Karpas-422 (cell line): ENCODE measurements around the gene CACNA1I. TPM values are rescaled to one million over a fixed set of nuclear protein-coding genes. Genes with fewer than 3 reads are reported as not detected.

Experiments
- DNase-seq: peaks from one replicate; pipeline ENCODE4 v3.0.0-alpha.2; 2015
- H2AFZ ChIP-seq: fragments of 200-600 bp; sonication (generic); 2 replicates; pipeline ENCODE4 v1.6.1; 2014; ENCODE audit warnings: antibody characterized with exemption, low read length, mixed read lengths
- H3K27ac ChIP-seq: fragments of 200-600 bp; sonication (generic); 2 replicates; pipeline ENCODE4 v1.5.1; 2014; ENCODE audit warnings: mild to moderate bottlenecking, low read length, moderate library complexity
- H3K27me3 ChIP-seq: fragments of 200-600 bp; sonication (generic); 2 replicates; pipeline ENCODE4 v1.6.1; 2014; ENCODE audit warnings: low read length, mixed read lengths
- H3K36me3 ChIP-seq: fragments of 200-600 bp; sonication (generic); 2 replicates; pipeline ENCODE4 v1.6.1; 2014; ENCODE audit warnings: low read length, mixed read lengths; ENCODE audit not compliant: insufficient read depth
- H3K4me1 ChIP-seq: fragments of 200-600 bp; sonication (generic); 2 replicates; pipeline ENCODE4 v1.6.1; 2014; ENCODE audit warnings: mild to moderate bottlenecking, low read length, mixed read lengths
- H3K4me2 ChIP-seq: fragments of 200-600 bp; sonication (generic); 2 replicates; pipeline ENCODE4 v1.6.1; 2014; ENCODE audit warnings: low read length, low read depth, mild to moderate bottlenecking; ENCODE audit not compliant: poor library complexity, severe bottlenecking
- H3K4me3 ChIP-seq: fragments of 200-600 bp; sonication (generic); 2 replicates; pipeline ENCODE4 v1.5.1; 2014; ENCODE audit warnings: mild to moderate bottlenecking, antibody characterized with exemption, low read length, mixed read lengths
- H3K79me2 ChIP-seq: fragments of 200-600 bp; sonication (generic); 2 replicates; pipeline ENCODE4 v1.6.1; 2014; ENCODE audit warnings: mild to moderate bottlenecking, low read length, mixed read lengths
- H3K9ac ChIP-seq: fragments of 200-600 bp; sonication (generic); 2 replicates; pipeline ENCODE4 v1.6.0; 2014; ENCODE audit warnings: low read length
- H3K9me2 ChIP-seq: fragments of 200-600 bp; sonication (generic), shearing (Covaris generic); replicated peaks from 2 replicates; pipeline ENCODE4 v1.6.0; 2014; ENCODE audit warnings: mild to moderate bottlenecking, low read length, moderate library complexity; ENCODE audit not compliant: insufficient read depth
- H3K9me3 ChIP-seq: fragments of 300-700, 200-600 bp; sonication (generic); 2 replicates; pipeline ENCODE4 v1.6.1; 2014; ENCODE audit warnings: low read length, mixed read lengths
- H4K20me1 ChIP-seq: fragments of 200-600 bp; sonication (generic); 2 replicates; pipeline ENCODE4 v1.6.1; 2014; ENCODE audit warnings: mild to moderate bottlenecking, antibody characterized with exemption, low read length, low read depth; ENCODE audit not compliant: insufficient read depth
- total RNA-seq: library from RNA; depleted of rRNA; stranded (reverse); fragments of >200 nt; shearing (Covaris generic); gene quantifications from 2 replicates; pipeline ENCODE4 v1.2.3, GENCODE V29; 2014; ENCODE audit warnings: low replicate concordance

Gene CACNA1I
- total RNA-seq, 1 experiment from 2014 or later, result not detected

- no peak for DNase-seq
- H3K27me3 ChIP-seq, result no peaks in the 10 kb centered on the region
- no peaks in the 10 kb centered on the region for H3K9me3 ChIP-seq
Observed at GRCh38 chr22:39679652-39680051, 109.1 kb downstream of the CACNA1I start.

DNA sequence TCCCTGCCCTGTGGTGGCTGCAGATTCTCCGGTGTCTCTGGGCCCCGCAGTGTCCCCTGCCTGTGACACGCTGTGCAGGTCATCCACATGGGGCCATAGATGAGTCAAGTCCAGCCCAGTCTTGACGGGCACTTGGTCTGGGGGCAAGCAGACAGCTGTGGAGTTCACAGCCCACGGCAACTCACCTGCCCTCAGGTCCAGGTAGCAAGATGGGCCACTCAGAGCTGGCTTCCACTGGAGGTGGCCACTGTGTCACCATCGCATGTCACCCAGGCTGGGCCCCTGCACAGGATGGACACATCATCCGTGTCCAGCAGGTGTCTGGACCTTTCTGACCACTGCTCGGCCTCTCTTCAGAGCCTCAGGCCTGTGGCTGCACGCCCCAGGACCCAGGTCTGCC is 109.9 kb downstream of the CACNA1I start:
- no peaks in the 10 kb centered on the region for H3K4me1 ChIP-seq

More at GRCh38 chr22:39679652-39680051, 109.1 kb downstream of the CACNA1I start:
- H3K9me2 ChIP-seq, result no peaks in the 10 kb centered on the region
- no peak overlapping the region for H3K4me2 ChIP-seq
- H3K9ac ChIP-seq, result no peak overlapping the region
- H3K4me1 ChIP-seq, result no peaks in the 10 kb centered on the region
- no peaks in the 10 kb centered on the region for H3K79me2 ChIP-seq
- no peaks in the 10 kb centered on the region for H3K36me3 ChIP-seq
- H3K27ac ChIP-seq, result no peak overlapping the region
- no peak overlapping the region for H3K4me3 ChIP-seq
- H4K20me1 ChIP-seq, result no peaks in the 10 kb centered on the region
- H2AFZ ChIP-seq, result no peak overlapping the region

GRCh38 chr22:39681038-39681861 is 110.7 kb downstream of the CACNA1I start:
- no peaks in the 10 kb centered on the region for H3K9me2 ChIP-seq
- H3K36me3 ChIP-seq, result no peaks in the 10 kb centered on the region
- H2AFZ ChIP-seq, result no peak overlapping the region
- no peaks in the 10 kb centered on the region for H3K9me3 ChIP-seq
- H3K9ac ChIP-seq, result no peak overlapping the region
- H4K20me1 ChIP-seq, result no peaks in the 10 kb centered on the region
- no peaks in the 10 kb centered on the region for H3K27me3 ChIP-seq
- DNase-seq, result no peak
- no peak overlapping the region for H3K4me3 ChIP-seq
- H3K79me2 ChIP-seq, result no peaks in the 10 kb centered on the region
- H3K4me2 ChIP-seq, result no peak overlapping the region
- no peaks in the 10 kb centered on the region for H3K4me1 ChIP-seq
- H3K27ac ChIP-seq, result no peak overlapping the region

More for the DNA sequence above, 109.9 kb downstream of the CACNA1I start:
- H3K4me3 ChIP-seq, result no peak overlapping the region
- no peaks in the 10 kb centered on the region for H3K79me2 ChIP-seq
- no peak overlapping the region for H3K9ac ChIP-seq
- H3K9me3 ChIP-seq, result no peaks in the 10 kb centered on the region
- H4K20me1 ChIP-seq, result no peaks in the 10 kb centered on the region
- DNase-seq, result no peak
- no peaks in the 10 kb centered on the region for H3K27me3 ChIP-seq
- H3K36me3 ChIP-seq, result no peaks in the 10 kb centered on the region
- H3K4me2 ChIP-seq, result no peak overlapping the region
- H2AFZ ChIP-seq, result no peak overlapping the region
- H3K27ac ChIP-seq, result no peak overlapping the region
- H3K9me2 ChIP-seq, result no peaks in the 10 kb centered on the region

GRCh38 chr22:39682994-39683393 is 112.4 kb downstream of the CACNA1I start:
- no peaks in the 10 kb centered on the region for H3K4me1 ChIP-seq
- no peaks in the 10 kb centered on the region for H3K9me3 ChIP-seq
- peaks cover 3% of the 10 kb centered on the region; the same call in 1 of the 2 replicates for H4K20me1 ChIP-seq
- H3K9me2 ChIP-seq, result no peaks in the 10 kb centered on the region
- DNase-seq, result no peak
- no peaks in the 10 kb centered on the region for H3K36me3 ChIP-seq
- no peak overlapping the region for H3K9ac ChIP-seq
- no peak overlapping the region for H2AFZ ChIP-seq
- H3K4me3 ChIP-seq, result no peak overlapping the region
- no peaks in the 10 kb centered on the region for H3K79me2 ChIP-seq
- no peak overlapping the region for H3K27ac ChIP-seq
- no peak overlapping the region for H3K4me2 ChIP-seq
- no peaks in the 10 kb centered on the region for H3K27me3 ChIP-seq

- Histone ChIP-seq H3K36me3 (no peaks in the 10 kb centered on the region), H3K4me3 (no peak overlapping the region), H3K4me2 (no peak overlapping the region), H3K27ac (no peak overlapping the region), H3K79me2 (no peaks in the 10 kb centered on the region), H3K4me1 (no peaks in the 10 kb centered on the region), H3K27me3 (no peaks in the 10 kb centered on the region), H4K20me1 (peaks cover 3% of the 10 kb centered on the region; the same call in 1 of the 2 replicates), H2AFZ (no peak overlapping the region), H3K9ac (no peak overlapping the region), H3K9me2 (no peaks in the 10 kb centered on the region), H3K9me3 (no peaks in the 10 kb centered on the region)
- no peak for DNase-seq
Observed at GRCh38 chr22:39683639-39684038, 113.1 kb downstream of the CACNA1I start.

- H3K79me2 ChIP-seq, result no peaks in the 10 kb centered on the region
- DNase-seq, result no peak
- no peaks in the 10 kb centered on the region for H3K36me3 ChIP-seq
- H3K4me3 ChIP-seq, result no peak overlapping the region
- H3K4me2 ChIP-seq, result no peak overlapping the region
- H3K9me3 ChIP-seq, result no peaks in the 10 kb centered on the region
- no peak overlapping the region for H3K9ac ChIP-seq
- H3K4me1 ChIP-seq, result no peaks in the 10 kb centered on the region
- H3K27me3 ChIP-seq, result no peaks in the 10 kb centered on the region
- H3K27ac ChIP-seq, result no peak overlapping the region
- H2AFZ ChIP-seq, result no peak overlapping the region
- no peaks in the 10 kb centered on the region for H3K9me2 ChIP-seq
- H4K20me1 ChIP-seq, result peaks cover 3% of the 10 kb centered on the region; the same call in 1 of the 2 replicates
Observed at GRCh38 chr22:39684702-39685281, 114.2 kb downstream of the CACNA1I start.

GRCh38 chr22:39685336-39686177 is 115.0 kb downstream of the CACNA1I start:
- no peaks in the 10 kb centered on the region for H3K36me3 ChIP-seq
- H3K4me1 ChIP-seq, result no peaks in the 10 kb centered on the region
- no peaks in the 10 kb centered on the region for H3K9me3 ChIP-seq
- H3K79me2 ChIP-seq, result no peaks in the 10 kb centered on the region
- no peak overlapping the region for H3K4me3 ChIP-seq
- no peak overlapping the region for H3K27ac ChIP-seq
- H3K9me2 ChIP-seq, result no peaks in the 10 kb centered on the region
- no peak overlapping the region for H2AFZ ChIP-seq
- DNase-seq, result no peak
- no peaks in the 10 kb centered on the region for H3K27me3 ChIP-seq
- H4K20me1 ChIP-seq, result peaks cover 3% of the 10 kb centered on the region; the same call in 1 of the 2 replicates
- H3K9ac ChIP-seq, result no peak overlapping the region
- H3K4me2 ChIP-seq, result no peak overlapping the region

GRCh38 chr22:39686178-39686620 is 115.6 kb downstream of the CACNA1I start:
- no peak overlapping the region for H2AFZ ChIP-seq

More at GRCh38 chr22:39686178-39686620, 115.6 kb downstream of the CACNA1I start:
- Histone ChIP-seq H3K9me2 (no peaks in the 10 kb centered on the region), H3K4me2 (no peak overlapping the region), H3K27me3 (no peaks in the 10 kb centered on the region), H3K79me2 (no peaks in the 10 kb centered on the region), H3K4me1 (no peaks in the 10 kb centered on the region), H4K20me1 (peaks cover 3% of the 10 kb centered on the region; the same call in 1 of the 2 replicates), H3K9ac (no peak overlapping the region), H3K36me3 (no peaks in the 10 kb centered on the region), H3K9me3 (no peaks in the 10 kb centered on the region), H3K4me3 (no peak overlapping the region), H3K27ac (no peak overlapping the region)
- no peak for DNase-seq
